DND-41 (cell line): ENCODE measurements around the gene TLE4.

Experiments
- CTCF ChIP-seq: IDR thresholded peaks from 2 replicates; pipeline ENCODE4 v1.5.1; 2012; ENCODE audit warnings: borderline replicate concordance, low read length, moderate library complexity, mild to moderate bottlenecking; ENCODE audit not compliant: poor library complexity, severe bottlenecking; ENCODE audit errors: extremely low read depth
- EZH2 ChIP-seq: IDR thresholded peaks from 3 replicates; pipeline ENCODE4 v1.6.1; 2012; ENCODE audit warnings: borderline replicate concordance, low read depth, mild to moderate bottlenecking, moderate library complexity, low read length, inconsistent platforms; ENCODE audit not compliant: severe bottlenecking

- TF ChIP-seq CTCF (no peak), EZH2 (no peak)
Observed at GRCh38 chr9:79684711-79685575, 113.2 kb downstream of the TLE4 start.
